ENCODE results near the gene CDK18.

CDK18 gene

DNA sequence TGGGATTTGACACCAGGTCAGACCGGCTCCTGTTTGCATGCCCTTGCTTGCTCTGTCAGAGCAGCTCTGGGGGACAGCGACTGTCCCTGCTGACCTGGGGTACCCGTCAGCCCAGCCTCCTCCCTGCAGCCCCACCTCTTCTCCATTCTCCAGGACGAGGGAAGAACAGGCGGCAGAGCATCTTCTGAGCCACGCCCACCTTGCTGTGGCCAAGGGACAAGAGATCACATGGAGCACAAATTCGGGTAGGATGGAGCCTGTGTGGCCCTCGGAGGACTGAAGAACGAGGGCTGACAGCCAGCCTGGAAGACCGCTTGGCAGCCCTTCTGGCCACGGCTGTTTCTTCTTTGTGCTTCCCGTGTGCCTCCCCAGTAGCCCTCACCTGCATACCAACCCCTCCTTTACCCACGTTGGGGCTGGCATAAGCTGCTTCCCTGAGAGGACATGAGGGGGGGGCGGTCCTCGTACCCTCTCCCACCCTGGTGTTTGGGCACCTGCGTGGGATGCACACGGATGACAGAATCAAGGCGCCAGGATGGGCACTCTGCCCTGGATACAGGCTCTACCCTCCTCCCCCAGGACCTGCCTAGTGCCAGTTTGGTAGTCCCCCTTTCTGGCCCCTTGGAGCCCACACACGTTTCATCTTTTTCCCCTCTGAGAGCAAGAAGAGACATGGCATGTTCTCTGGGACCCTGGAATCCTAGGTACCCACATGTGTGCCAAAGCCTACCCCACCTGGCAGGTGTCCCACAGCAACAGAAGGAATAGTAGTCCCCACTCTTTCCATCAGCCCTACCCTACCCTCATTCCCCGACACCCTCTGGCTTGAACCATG, 26.9 kb downstream of the CDK18 start:
- TF ChIP-seq NFIC (IDR thresholded peaks at IDR 0.05) (no peak), TAF1 (IDR thresholded peaks at IDR 0.05; ENCODE audit: low read depth) (no peak), ZBTB7A (IDR thresholded peaks at IDR 0.05; ENCODE audit: low read depth) (no peak), EP300 (IDR thresholded peaks at IDR 0.05; ENCODE audit: borderline replicate concordance) (no peak)
- TF ChIP-seq, protein P1, sequence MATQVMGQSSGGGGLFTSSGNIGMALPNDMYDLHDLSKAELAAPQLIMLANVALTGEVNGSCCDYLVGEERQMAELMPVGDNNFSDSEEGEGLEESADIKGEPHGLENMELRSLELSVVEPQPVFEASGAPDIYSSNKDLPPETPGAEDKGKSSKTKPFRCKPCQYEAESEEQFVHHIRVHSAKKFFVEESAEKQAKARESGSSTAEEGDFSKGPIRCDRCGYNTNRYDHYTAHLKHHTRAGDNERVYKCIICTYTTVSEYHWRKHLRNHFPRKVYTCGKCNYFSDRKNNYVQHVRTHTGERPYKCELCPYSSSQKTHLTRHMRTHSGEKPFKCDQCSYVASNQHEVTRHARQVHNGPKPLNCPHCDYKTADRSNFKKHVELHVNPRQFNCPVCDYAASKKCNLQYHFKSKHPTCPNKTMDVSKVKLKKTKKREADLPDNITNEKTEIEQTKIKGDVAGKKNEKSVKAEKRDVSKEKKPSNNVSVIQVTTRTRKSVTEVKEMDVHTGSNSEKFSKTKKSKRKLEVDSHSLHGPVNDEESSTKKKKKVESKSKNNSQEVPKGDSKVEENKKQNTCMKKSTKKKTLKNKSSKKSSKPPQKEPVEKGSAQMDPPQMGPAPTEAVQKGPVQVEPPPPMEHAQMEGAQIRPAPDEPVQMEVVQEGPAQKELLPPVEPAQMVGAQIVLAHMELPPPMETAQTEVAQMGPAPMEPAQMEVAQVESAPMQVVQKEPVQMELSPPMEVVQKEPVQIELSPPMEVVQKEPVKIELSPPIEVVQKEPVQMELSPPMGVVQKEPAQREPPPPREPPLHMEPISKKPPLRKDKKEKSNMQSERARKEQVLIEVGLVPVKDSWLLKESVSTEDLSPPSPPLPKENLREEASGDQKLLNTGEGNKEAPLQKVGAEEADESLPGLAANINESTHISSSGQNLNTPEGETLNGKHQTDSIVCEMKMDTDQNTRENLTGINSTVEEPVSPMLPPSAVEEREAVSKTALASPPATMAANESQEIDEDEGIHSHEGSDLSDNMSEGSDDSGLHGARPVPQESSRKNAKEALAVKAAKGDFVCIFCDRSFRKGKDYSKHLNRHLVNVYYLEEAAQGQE (IDR thresholded peaks at IDR 0.05; ENCODE audit: low read depth), result no peak

- no peak for TF ChIP-seq TCF12 (IDR thresholded peaks at IDR 0.05; ENCODE audit: low read depth)
- TF ChIP-seq EGR1 (IDR thresholded peaks at IDR 0.05), result no peak
- TF ChIP-seq EP300 (IDR thresholded peaks at IDR 0.05; ENCODE audit: borderline replicate concordance), result no peak
- TF ChIP-seq RAD21 (IDR thresholded peaks at IDR 0.05; ENCODE audit: low read depth), result no peak
- TF ChIP-seq NFIC (IDR thresholded peaks at IDR 0.05), result no peak
- TF ChIP-seq, protein P2, sequence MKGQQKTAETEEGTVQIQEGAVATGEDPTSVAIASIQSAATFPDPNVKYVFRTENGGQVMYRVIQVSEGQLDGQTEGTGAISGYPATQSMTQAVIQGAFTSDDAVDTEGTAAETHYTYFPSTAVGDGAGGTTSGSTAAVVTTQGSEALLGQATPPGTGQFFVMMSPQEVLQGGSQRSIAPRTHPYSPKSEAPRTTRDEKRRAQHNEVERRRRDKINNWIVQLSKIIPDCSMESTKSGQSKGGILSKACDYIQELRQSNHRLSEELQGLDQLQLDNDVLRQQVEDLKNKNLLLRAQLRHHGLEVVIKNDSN (IDR thresholded peaks at IDR 0.05), result no peak
- TF ChIP-seq TAF1 (IDR thresholded peaks at IDR 0.05; ENCODE audit: low read depth), result no peak
- TF ChIP-seq CEBPB (IDR thresholded peaks at IDR 0.05), result no peak
- TF ChIP-seq FOXM1 (IDR thresholded peaks at IDR 0.05; ENCODE audit: borderline replicate concordance, low read depth), result no peak
- TF ChIP-seq TEAD4 (IDR thresholded peaks at IDR 0.05), result no peak
- no peak for TF ChIP-seq MAX (IDR thresholded peaks at IDR 0.05)
- no peak for TF ChIP-seq ZBTB7A (IDR thresholded peaks at IDR 0.05; ENCODE audit: low read depth)
- no peak for TF ChIP-seq YY1 (IDR thresholded peaks at IDR 0.05; ENCODE audit: low read depth)
- no peak for TF ChIP-seq CREB1 (IDR thresholded peaks at IDR 0.05; ENCODE audit: low read depth)
- TF ChIP-seq, protein P1 (IDR thresholded peaks at IDR 0.05; ENCODE audit: low read depth), result no peak
Observed at GRCh38 chr1:205532026-205532898, 27.8 kb downstream of the CDK18 start.

DNA sequence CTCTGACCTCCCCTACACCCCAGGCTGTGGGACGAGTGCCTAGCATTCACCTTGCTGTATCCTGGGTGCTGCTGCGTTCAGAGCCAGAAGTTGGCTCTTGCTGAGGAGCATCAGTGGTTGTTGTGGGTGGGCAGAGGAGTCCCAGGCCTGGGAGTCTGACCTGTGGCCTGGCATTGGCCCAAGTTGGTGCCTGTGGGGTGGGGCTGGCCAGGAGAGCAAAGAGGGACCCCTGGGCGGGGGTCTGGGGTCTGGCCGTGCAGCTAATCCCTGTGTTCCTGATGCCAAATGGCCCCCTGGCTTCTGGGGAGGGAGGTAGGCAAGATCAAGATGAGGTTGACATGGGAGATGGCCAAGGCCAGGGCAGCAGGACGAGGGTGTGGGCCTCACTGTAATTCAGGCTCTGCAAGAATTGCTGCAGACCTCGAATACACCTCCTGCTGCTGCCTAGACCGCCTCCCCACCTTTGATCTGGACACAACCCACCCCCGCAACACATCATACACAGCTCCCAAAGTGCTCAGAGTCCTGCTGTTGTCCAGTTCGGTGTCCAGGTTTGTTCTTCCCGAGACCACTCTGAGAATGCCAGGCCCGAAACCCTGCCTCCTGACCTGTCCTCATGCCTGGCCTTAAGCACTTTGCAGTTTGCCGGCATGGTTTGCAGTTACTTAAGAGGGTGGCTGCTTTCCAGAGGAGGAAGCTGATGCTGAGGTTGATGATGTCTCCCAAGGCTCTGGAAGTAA, 28.7 kb downstream of the CDK18 start:
- no peak for TF ChIP-seq YY1 (IDR thresholded peaks at IDR 0.05; ENCODE audit: low read depth)
- TF ChIP-seq CREB1 (IDR thresholded peaks at IDR 0.05; ENCODE audit: low read depth), result no peak
- TF ChIP-seq RAD21 (IDR thresholded peaks at IDR 0.05; ENCODE audit: low read depth), result no peak
- TF ChIP-seq, protein P1 (IDR thresholded peaks at IDR 0.05; ENCODE audit: low read depth), result no peak
- no peak for TF ChIP-seq NFIC (IDR thresholded peaks at IDR 0.05)
- TF ChIP-seq FOXM1 (IDR thresholded peaks at IDR 0.05; ENCODE audit: borderline replicate concordance, low read depth), result no peak
- TF ChIP-seq EGR1 (IDR thresholded peaks at IDR 0.05), result no peak
- no peak for TF ChIP-seq EP300 (IDR thresholded peaks at IDR 0.05; ENCODE audit: borderline replicate concordance)
- TF ChIP-seq, protein P2 (IDR thresholded peaks at IDR 0.05), result no peak
- TF ChIP-seq MAX (IDR thresholded peaks at IDR 0.05), result no peak
- no peak for TF ChIP-seq TCF12 (IDR thresholded peaks at IDR 0.05; ENCODE audit: low read depth)
- TF ChIP-seq CEBPB (IDR thresholded peaks at IDR 0.05), result no peak
- TF ChIP-seq TEAD4 (IDR thresholded peaks at IDR 0.05), result no peak
- no peak for TF ChIP-seq ZBTB7A (IDR thresholded peaks at IDR 0.05; ENCODE audit: low read depth)
- no peak for TF ChIP-seq TAF1 (IDR thresholded peaks at IDR 0.05; ENCODE audit: low read depth)
